KMS-11 (cell line): ENCODE measurements around the gene TRIM5.

Experiments
- H2AFZ ChIP-seq: fragments of 200-600 bp; sonication (generic); 2 replicates; pipeline ENCODE4 v1.6.1; 2016; ENCODE audit warnings: antibody characterized with exemption, mixed run types, low read depth
- H3K27ac ChIP-seq: fragments of 200-600 bp; sonication (generic); 2 replicates; pipeline ENCODE4 v1.6.1; 2016; ENCODE audit warnings: mild to moderate bottlenecking, mixed run types
- H3K27me3 ChIP-seq: fragments of 200-600 bp; sonication (generic); 2 replicates; pipeline ENCODE4 v1.6.1; 2017; ENCODE audit warnings: mild to moderate bottlenecking, low read depth, mixed run types, moderate library complexity; ENCODE audit not compliant: insufficient read depth
- H3K36me3 ChIP-seq: fragments of 200-600 bp; sonication (generic); 2 replicates; pipeline ENCODE4 v1.6.1; 2017; ENCODE audit warnings: mild to moderate bottlenecking, mixed run types; ENCODE audit not compliant: insufficient read depth
- H3K4me1 ChIP-seq: fragments of 200-600 bp; sonication (generic); 2 replicates; pipeline ENCODE4 v1.6.1; 2016; ENCODE audit warnings: mild to moderate bottlenecking, low read depth, mixed run types; ENCODE audit not compliant: poor library complexity, severe bottlenecking
- H3K4me2 ChIP-seq: fragments of 200-600 bp; sonication (generic); 2 replicates; pipeline ENCODE4 v1.7.0; 2016; ENCODE audit warnings: mild to moderate bottlenecking, mixed run types
- H3K4me3 ChIP-seq: fragments of 200-600 bp; sonication (generic); IDR thresholded peaks from 2 replicates; pipeline ENCODE4 v1.6.1; 2017; ENCODE audit warnings: low read depth, low read length, mixed read lengths; ENCODE audit not compliant: insufficient read depth
- H3K79me2 ChIP-seq: fragments of 200-600 bp; sonication (generic); 2 replicates; pipeline ENCODE4 v1.6.1; 2016; ENCODE audit warnings: low read depth, mixed run types; ENCODE audit not compliant: insufficient read depth
- H3K9ac ChIP-seq: fragments of 200-600 bp; sonication (generic); 2 replicates; pipeline ENCODE4 v1.6.1; 2016; ENCODE audit warnings: mild to moderate bottlenecking, mixed run types
- H4K20me1 ChIP-seq: fragments of 200-600 bp; sonication (generic); 2 replicates; pipeline ENCODE4 v1.6.1; 2016; ENCODE audit warnings: mild to moderate bottlenecking, mixed run types; ENCODE audit not compliant: insufficient read depth
- CTCF ChIP-seq: fragments of 200-600 bp; sonication (generic); conservative IDR thresholded peaks from 2 replicates; pipeline ENCODE4 v1.6.1; 2017; ENCODE audit warnings: low read depth, mild to moderate bottlenecking, antibody characterized with exemption, low read length, moderate library complexity, mixed read lengths

The TRIM5 gene

GRCh38 chr11:5684646-5685362 is at the start of gene TRIM5:
Gene TRIM5, minus strand, starts transcription at chr11:5685074. Its CDS starts 4,897 bp downstream, at chr11:5680177.
- no peaks in the 10 kb centered on the region for H3K36me3 ChIP-seq
- H3K4me1 ChIP-seq, result peaks cover 11% of the 10 kb centered on the region
- no peaks in the 10 kb centered on the region for H3K27me3 ChIP-seq
- peak within 1 kb of the TSS; percentile 77 for H3K9ac ChIP-seq
- peak within 1 kb of the TSS; percentile 33; the same call in 1 of the 2 replicates for H3K4me2 ChIP-seq
- H4K20me1 ChIP-seq, result no peaks in the 10 kb centered on the region
- H2AFZ ChIP-seq, result peak within 1 kb of the TSS; percentile 51
- H3K79me2 ChIP-seq, result no peaks in the 10 kb centered on the region
- H3K4me3 ChIP-seq, result no peak within 1 kb of the TSS
- no peak for TF ChIP-seq CTCF
- peak within 1 kb of the TSS; percentile 77 for H3K27ac ChIP-seq

- H3K4me3 ChIP-seq, result no peak overlapping the region
- H3K27me3 ChIP-seq, result no peaks in the 10 kb centered on the region
Observed at GRCh38 chr11:5727691-5728090, 42.8 kb upstream of the TRIM5 start.

GRCh38 chr11:5726351-5726750 is 41.5 kb upstream of the TRIM5 start:
- Histone ChIP-seq H3K27ac (no peak overlapping the region), H3K9ac (no peak overlapping the region), H3K79me2 (no peaks in the 10 kb centered on the region), H3K27me3 (no peaks in the 10 kb centered on the region), H2AFZ (no peak overlapping the region), H3K4me1 (no peaks in the 10 kb centered on the region), H4K20me1 (no peaks in the 10 kb centered on the region), H3K4me2 (no peak overlapping the region), H3K4me3 (no peak overlapping the region), H3K36me3 (no peaks in the 10 kb centered on the region)
- no peak for TF ChIP-seq CTCF

More at GRCh38 chr11:5727691-5728090, 42.8 kb upstream of the TRIM5 start:
- no peaks in the 10 kb centered on the region for H3K4me1 ChIP-seq
- TF ChIP-seq CTCF, result no peak
- no peaks in the 10 kb centered on the region for H3K36me3 ChIP-seq
- no peak overlapping the region for H3K27ac ChIP-seq
- no peaks in the 10 kb centered on the region for H3K79me2 ChIP-seq
- no peaks in the 10 kb centered on the region for H4K20me1 ChIP-seq
- H2AFZ ChIP-seq, result no peak overlapping the region
- no peak overlapping the region for H3K4me2 ChIP-seq
- H3K9ac ChIP-seq, result no peak overlapping the region

- Histone ChIP-seq H4K20me1 (no peaks in the 10 kb centered on the region), H3K79me2 (no peaks in the 10 kb centered on the region), H2AFZ (no peak overlapping the region), H3K27me3 (no peaks in the 10 kb centered on the region), H3K4me1 (no peaks in the 10 kb centered on the region), H3K27ac (no peak overlapping the region), H3K36me3 (no peaks in the 10 kb centered on the region), H3K4me2 (no peak overlapping the region), H3K9ac (no peak overlapping the region), H3K4me3 (no peak overlapping the region)
- no peak for TF ChIP-seq CTCF
Observed at GRCh38 chr11:5722622-5723021, 37.7 kb upstream of the TRIM5 start.
